ENCODE data around the gene ZBTB32. TPM values are rescaled to one million over a fixed set of nuclear protein-coding genes. Genes with fewer than 3 reads are reported as not detected.

Gene ZBTB32
- total and polyA plus RNA-seq, 2 of the 8 experiments (the other 6 are each of a cell fraction or from before 2014, with no cell fraction given) = 0.11 to 0.50 TPM

DNA sequence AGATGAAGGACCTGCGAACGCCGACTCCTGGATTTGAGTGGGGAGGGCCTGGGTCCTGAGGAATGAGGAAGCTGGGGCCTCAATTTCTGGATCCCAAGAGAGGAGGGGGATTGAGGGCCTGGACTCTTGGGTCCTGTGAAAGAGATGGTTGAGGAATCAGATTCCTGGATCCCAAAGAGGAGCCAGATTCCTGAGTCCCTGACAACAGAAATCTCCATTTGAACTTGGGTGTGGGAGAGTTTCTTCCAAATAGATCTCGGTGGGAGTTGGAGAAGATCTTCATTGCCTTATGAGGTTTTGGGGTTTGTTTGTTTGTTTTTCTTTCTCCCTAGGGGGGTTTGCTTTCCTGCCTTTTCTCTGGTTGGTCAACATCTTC is 41.7 kb downstream of the ZBTB32 start (continued):
- TF ChIP-seq CHD7 (IDR thresholded peaks at IDR 0.05; ENCODE audit: insufficient replicate concordance, low read length) (no peak), HDAC2 (IDR thresholded peaks at IDR 0.05; ENCODE audit: borderline replicate concordance in 1 of 2, low read depth in 2 of 2, low read length in 2 of 2) (no peak), GTF2F1 (IDR thresholded peaks at IDR 0.05; ENCODE audit: borderline replicate concordance, low read depth, low read length) (no peak), YY1 (IDR thresholded peaks at IDR 0.05; ENCODE audit: low read depth, low read length) (no peak), SIN3A (conservative IDR thresholded peaks at IDR 0.05 in 1 of 2, IDR thresholded peaks at IDR 0.05 in 1 of 2; ENCODE audit: low read depth in 1 of 2, low read length in 2 of 2) (no peak), CTBP2 (IDR thresholded peaks at IDR 0.05; ENCODE audit: borderline replicate concordance, insufficient read depth, insufficient read length, low read length) (no peak), TCF12 (IDR thresholded peaks at IDR 0.05; ENCODE audit: low read depth, low read length) (no peak)
